T-helper 17 cell (primary cell): Measurements from ENCODE around the gene IGFBP7. TPM values are rescaled to one million over a fixed set of nuclear protein-coding genes. Genes with fewer than 3 reads are reported as not detected.

Source experiments
- ATAC-seq: fragments of 150-1000 bp; cut with Tn5 transposase; 2 replicates; pipeline ENCODE4 v1.10.0; 2021; ENCODE audit warnings: mild to moderate bottlenecking, moderate library complexity
- DNase-seq, 3 donors: peaks; one replicate each; pipeline versions ENCODE4 v3.0.0 to v3.0.0-alpha.2; 2020 to 2021
- H3K9me3 ChIP-seq: one replicate; pipeline ENCODE4 v1.7.0; 2013; ENCODE audit warnings: low read length, mild to moderate bottlenecking; ENCODE audit not compliant: control insufficient read depth, poor library complexity, severe bottlenecking
- H3K27ac Mint-ChIP-seq: one replicate; pipeline ENCODE4 v1.8.0; 2022; ENCODE audit warnings: mild to moderate bottlenecking, moderate library complexity, mixed read lengths
- H3K27me3 Mint-ChIP-seq: one replicate; pipeline ENCODE4 v1.8.0; 2022; ENCODE audit warnings: mixed read lengths
- H3K36me3 Mint-ChIP-seq: one replicate; pipeline ENCODE4 v1.8.0; 2022; ENCODE audit warnings: low read depth, mixed read lengths
- H3K4me1 Mint-ChIP-seq: one replicate; pipeline ENCODE4 v1.8.0; 2022; ENCODE audit warnings: mild to moderate bottlenecking, mixed read lengths
- H3K4me3 Mint-ChIP-seq: one replicate; pipeline ENCODE4 v1.8.0; 2022; ENCODE audit warnings: mild to moderate bottlenecking, moderate library complexity, mixed read lengths
- total RNA-seq, 4 donors: library from RNA in 2 of 4; stranded (reverse) in 2 of 4; gene quantifications; one replicate each; pipeline ENCODE4 v1.2.3 and lab custom pipeline; 2022 to 2026

The IGFBP7 gene
- total RNA-seq, 2 donors from 2014 or later, result 0.22 to 0.37 TPM

- no peaks in the 10 kb centered on the region for H3K9me3 ChIP-seq
- Mint-ChIP-seq H3K4me1 (no peaks in the 10 kb centered on the region), H3K27ac (no peak overlapping the region), H3K36me3 (no peaks in the 10 kb centered on the region), H3K4me3 (no peak overlapping the region), H3K27me3 (peaks cover 31% of the 10 kb centered on the region)
- DNase-seq (no peak), ATAC-seq (no peak)
Measured at GRCh38 chr4:57148177-57148576, 38.0 kb upstream of the IGFBP7 start.

GRCh38 chr4:57147335-57148060, 37.3 kb upstream of the IGFBP7 start:
- no peaks in the 10 kb centered on the region for H3K9me3 ChIP-seq
- H3K27me3 Mint-ChIP-seq, result peaks cover 30% of the 10 kb centered on the region
- DNase-seq (no peak), ATAC-seq (no peak)
- no peak overlapping the region for H3K27ac Mint-ChIP-seq
- no peaks in the 10 kb centered on the region for H3K4me1 Mint-ChIP-seq
- no peak overlapping the region for H3K4me3 Mint-ChIP-seq
- H3K36me3 Mint-ChIP-seq, result no peaks in the 10 kb centered on the region

- H3K4me3 Mint-ChIP-seq, result no peak overlapping the region
- DNase-seq, result no peak
- no peak for ATAC-seq
- H3K27me3 Mint-ChIP-seq, result peaks cover 30% of the 10 kb centered on the region
- H3K9me3 ChIP-seq, result no peaks in the 10 kb centered on the region
- H3K36me3 Mint-ChIP-seq, result no peaks in the 10 kb centered on the region
- H3K27ac Mint-ChIP-seq, result peak overlapping the region; percentile 27
- no peaks in the 10 kb centered on the region for H3K4me1 Mint-ChIP-seq
Measured at GRCh38 chr4:57146444-57146843, 36.3 kb upstream of the IGFBP7 start.

GRCh38 chr4:57144466-57144865, 34.3 kb upstream of the IGFBP7 start:
- H3K9me3 ChIP-seq, result no peaks in the 10 kb centered on the region
- no peak for DNase-seq
- peaks cover 19% of the 10 kb centered on the region for H3K27me3 Mint-ChIP-seq
- H3K36me3 Mint-ChIP-seq, result no peaks in the 10 kb centered on the region
- no peaks in the 10 kb centered on the region for H3K4me1 Mint-ChIP-seq
- H3K4me3 Mint-ChIP-seq, result no peak overlapping the region
- ATAC-seq, result no peak
- H3K27ac Mint-ChIP-seq, result no peak overlapping the region

GRCh38 chr4:57139783-57140182, 29.6 kb upstream of the IGFBP7 start:
- no peak overlapping the region for H3K4me3 Mint-ChIP-seq
- H3K27me3 Mint-ChIP-seq, result peaks cover 7% of the 10 kb centered on the region
- ATAC-seq (no peak), DNase-seq (no peak)
- no peaks in the 10 kb centered on the region for H3K9me3 ChIP-seq
- no peak overlapping the region for H3K27ac Mint-ChIP-seq
- H3K36me3 Mint-ChIP-seq, result no peaks in the 10 kb centered on the region
- H3K4me1 Mint-ChIP-seq, result no peaks in the 10 kb centered on the region

- DNase-seq (no peak), ATAC-seq (no peak)
- Mint-ChIP-seq H3K36me3 (no peaks in the 10 kb centered on the region), H3K4me1 (no peaks in the 10 kb centered on the region), H3K27ac (no peak overlapping the region), H3K4me3 (no peak overlapping the region), H3K27me3 (peaks cover 7% of the 10 kb centered on the region)
- no peaks in the 10 kb centered on the region for H3K9me3 ChIP-seq
Measured at GRCh38 chr4:57137261-57137660, 27.1 kb upstream of the IGFBP7 start.

GRCh38 chr4:57136281-57136680, 26.1 kb upstream of the IGFBP7 start:
- ATAC-seq (no peak), DNase-seq (no peak)
- Mint-ChIP-seq H3K36me3 (no peaks in the 10 kb centered on the region), H3K4me1 (no peaks in the 10 kb centered on the region), H3K27ac (no peak overlapping the region), H3K27me3 (peaks cover 17% of the 10 kb centered on the region), H3K4me3 (no peak overlapping the region)
- H3K9me3 ChIP-seq, result no peaks in the 10 kb centered on the region

GRCh38 chr4:57132743-57133137, 22.6 kb upstream of the IGFBP7 start:
- no peak for ATAC-seq
- Mint-ChIP-seq H3K27ac (no peak overlapping the region), H3K4me3 (no peak overlapping the region), H3K36me3 (no peaks in the 10 kb centered on the region), H3K27me3 (peaks cover 23% of the 10 kb centered on the region), H3K4me1 (no peaks in the 10 kb centered on the region)
- DNase-seq, result no peak
- no peaks in the 10 kb centered on the region for H3K9me3 ChIP-seq

- no peaks in the 10 kb centered on the region for H3K36me3 Mint-ChIP-seq
- no peak for ATAC-seq
Measured at GRCh38 chr4:57131849-57132742, 21.9 kb upstream of the IGFBP7 start.

GRCh38 chr4:57129477-57129876, 19.3 kb upstream of the IGFBP7 start:
- Mint-ChIP-seq H3K27ac (no peak overlapping the region), H3K27me3 (peaks cover 23% of the 10 kb centered on the region), H3K4me1 (no peaks in the 10 kb centered on the region), H3K36me3 (no peaks in the 10 kb centered on the region), H3K4me3 (no peak overlapping the region)
- DNase-seq, result no peak
- ATAC-seq, result no peak
- H3K9me3 ChIP-seq, result no peaks in the 10 kb centered on the region

More at GRCh38 chr4:57131849-57132742, 21.9 kb upstream of the IGFBP7 start:
- no peak overlapping the region for H3K4me3 Mint-ChIP-seq
- H3K27me3 Mint-ChIP-seq, result peaks cover 23% of the 10 kb centered on the region
- H3K9me3 ChIP-seq, result no peaks in the 10 kb centered on the region
- no peak for DNase-seq
- no peaks in the 10 kb centered on the region for H3K4me1 Mint-ChIP-seq
- no peak overlapping the region for H3K27ac Mint-ChIP-seq

GRCh38 chr4:57127361-57127760, 17.2 kb upstream of the IGFBP7 start:
- H3K36me3 Mint-ChIP-seq, result no peaks in the 10 kb centered on the region
- peaks cover 18% of the 10 kb centered on the region for H3K27me3 Mint-ChIP-seq
- H3K4me1 Mint-ChIP-seq, result no peaks in the 10 kb centered on the region

GRCh38 chr4:57125996-57126395, 15.8 kb upstream of the IGFBP7 start:
- peaks cover 9% of the 10 kb centered on the region for H3K27me3 Mint-ChIP-seq
- no peaks in the 10 kb centered on the region for H3K36me3 Mint-ChIP-seq
- no peaks in the 10 kb centered on the region for H3K9me3 ChIP-seq
- H3K4me3 Mint-ChIP-seq, result no peak overlapping the region
- H3K4me1 Mint-ChIP-seq, result no peaks in the 10 kb centered on the region
- DNase-seq, result no peak
- ATAC-seq, result no peak
- no peak overlapping the region for H3K27ac Mint-ChIP-seq

More at GRCh38 chr4:57127361-57127760, 17.2 kb upstream of the IGFBP7 start:
- H3K4me3 Mint-ChIP-seq, result no peak overlapping the region
- H3K9me3 ChIP-seq, result no peaks in the 10 kb centered on the region
- DNase-seq, result no peak
- H3K27ac Mint-ChIP-seq, result no peak overlapping the region
- ATAC-seq, result no peak

GRCh38 chr4:57124145-57124544, 14.0 kb upstream of the IGFBP7 start:
- no peaks in the 10 kb centered on the region for H3K36me3 Mint-ChIP-seq
- DNase-seq, result no peak

More at GRCh38 chr4:57124145-57124544, 14.0 kb upstream of the IGFBP7 start:
- H3K9me3 ChIP-seq, result no peaks in the 10 kb centered on the region
- Mint-ChIP-seq H3K27me3 (peaks cover 12% of the 10 kb centered on the region), H3K27ac (no peak overlapping the region), H3K4me3 (no peak overlapping the region), H3K4me1 (no peaks in the 10 kb centered on the region)
- ATAC-seq, result no peak
